ENCODE measurements around the gene SMIM10.

DNA sequence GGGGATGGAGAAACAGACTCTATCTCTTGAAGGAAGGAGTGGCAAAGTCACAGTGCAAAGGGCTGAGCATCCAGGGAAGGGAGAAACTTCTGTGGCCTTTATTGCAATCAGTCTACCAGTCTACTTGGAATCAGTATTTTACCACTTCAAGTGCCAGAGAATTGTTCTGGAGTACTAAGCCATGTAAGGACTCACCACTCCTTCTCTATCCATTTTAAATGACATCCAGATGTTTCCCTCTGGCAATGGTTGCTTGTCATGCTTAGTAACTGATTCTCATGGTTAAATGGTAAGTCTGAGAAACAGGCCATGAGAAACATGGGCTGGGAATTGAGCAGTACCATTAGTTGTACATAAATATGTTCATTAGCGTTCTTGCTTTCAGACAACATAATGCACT, 21.1 kb upstream of the SMIM10 start:
- TF ChIP-seq, protein P1, sequence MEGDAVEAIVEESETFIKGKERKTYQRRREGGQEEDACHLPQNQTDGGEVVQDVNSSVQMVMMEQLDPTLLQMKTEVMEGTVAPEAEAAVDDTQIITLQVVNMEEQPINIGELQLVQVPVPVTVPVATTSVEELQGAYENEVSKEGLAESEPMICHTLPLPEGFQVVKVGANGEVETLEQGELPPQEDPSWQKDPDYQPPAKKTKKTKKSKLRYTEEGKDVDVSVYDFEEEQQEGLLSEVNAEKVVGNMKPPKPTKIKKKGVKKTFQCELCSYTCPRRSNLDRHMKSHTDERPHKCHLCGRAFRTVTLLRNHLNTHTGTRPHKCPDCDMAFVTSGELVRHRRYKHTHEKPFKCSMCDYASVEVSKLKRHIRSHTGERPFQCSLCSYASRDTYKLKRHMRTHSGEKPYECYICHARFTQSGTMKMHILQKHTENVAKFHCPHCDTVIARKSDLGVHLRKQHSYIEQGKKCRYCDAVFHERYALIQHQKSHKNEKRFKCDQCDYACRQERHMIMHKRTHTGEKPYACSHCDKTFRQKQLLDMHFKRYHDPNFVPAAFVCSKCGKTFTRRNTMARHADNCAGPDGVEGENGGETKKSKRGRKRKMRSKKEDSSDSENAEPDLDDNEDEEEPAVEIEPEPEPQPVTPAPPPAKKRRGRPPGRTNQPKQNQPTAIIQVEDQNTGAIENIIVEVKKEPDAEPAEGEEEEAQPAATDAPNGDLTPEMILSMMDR (optimal IDR thresholded peaks at IDR 0.05 in 1 of 3, IDR thresholded peaks at IDR 0.05 in 1 of 3, conservative IDR thresholded peaks at IDR 0.05 in 1 of 3; ENCODE audit: extremely low read depth in 1 of 3, insufficient read depth in 2 of 3, low read length in 3 of 3) = no peak
- TF ChIP-seq EZH2 (IDR thresholded peaks at IDR 0.05; ENCODE audit: low read length) = no peak
